Hematopoietic multipotent progenitor cell treated with erythropoietin and hydrocortisone succinate and interleukin-3 and kit ligand, for 17 days (in vitro differentiated cells): ENCODE data around the gene HOPX.
"Not testable (repeated sequence)": the region's sequence is repeated elsewhere in the genome, so short reads cannot be mapped to it uniquely, and the experiment has no call there.

Source experiments
- DNase-seq: peaks from one replicate; pipeline ENCODE4 v3.0.0-alpha.2; 2015; ENCODE audit warnings: low spot score

HOPX gene

DNA sequence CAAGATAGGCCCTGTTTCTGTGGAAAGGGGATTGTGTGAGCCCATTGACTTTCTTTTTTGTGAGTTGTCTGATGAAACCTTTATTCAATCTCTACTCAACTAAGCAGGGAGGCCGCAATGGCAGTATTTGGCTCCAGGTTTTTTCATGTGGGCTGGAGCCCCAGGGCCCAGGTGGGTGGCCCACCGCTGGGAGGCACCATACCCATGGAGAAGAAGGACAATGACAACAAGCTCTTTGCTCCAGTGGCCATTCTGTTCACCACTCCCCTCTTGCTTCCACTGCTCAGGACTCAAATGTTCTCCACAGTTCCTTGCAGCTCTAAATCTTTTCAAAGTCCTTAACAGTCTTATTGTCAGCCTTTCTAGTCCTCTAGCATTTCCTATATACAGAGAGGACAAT is 54.1 kb downstream of the HOPX start:
- DNase-seq: no peak

DNA sequence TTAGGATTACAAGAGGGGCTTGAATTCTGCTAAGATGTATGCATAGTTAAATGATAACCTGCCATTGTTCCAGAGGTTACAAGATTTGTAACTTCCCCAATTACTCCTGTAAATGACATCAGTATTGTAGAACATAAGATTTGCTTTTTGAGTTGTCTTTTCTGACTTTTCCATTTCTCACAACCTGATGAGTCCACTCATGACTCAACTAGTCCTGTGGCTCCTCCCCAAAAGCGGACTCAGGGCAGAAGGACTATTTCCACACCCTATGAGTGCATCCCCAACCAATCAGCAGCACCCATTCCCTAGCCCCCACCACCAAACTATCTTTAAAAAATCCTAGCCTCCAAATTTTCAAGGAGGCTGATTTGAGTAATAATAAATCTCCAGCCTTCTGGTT is 54.7 kb downstream of the HOPX start:
- no peak for DNase-seq

DNA sequence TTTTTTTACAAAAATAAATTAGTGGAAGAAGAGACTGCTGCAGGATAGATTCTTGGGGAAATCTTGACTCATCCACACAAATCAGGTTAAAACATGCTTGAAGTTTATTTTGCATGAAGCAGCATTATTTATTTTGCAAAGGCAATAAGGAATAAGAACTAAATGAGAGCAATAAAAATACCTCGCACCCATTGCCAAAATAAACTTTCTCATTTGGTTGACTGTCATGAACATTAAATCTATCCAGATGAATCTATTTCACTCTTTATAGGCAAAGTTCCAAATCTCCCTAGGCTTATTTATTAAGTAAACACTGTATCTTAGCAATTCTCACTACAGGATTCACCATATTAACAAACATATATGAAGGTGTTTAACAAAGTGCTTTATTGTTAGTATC is 58.9 kb downstream of the HOPX start:
- no peak for DNase-seq

DNA sequence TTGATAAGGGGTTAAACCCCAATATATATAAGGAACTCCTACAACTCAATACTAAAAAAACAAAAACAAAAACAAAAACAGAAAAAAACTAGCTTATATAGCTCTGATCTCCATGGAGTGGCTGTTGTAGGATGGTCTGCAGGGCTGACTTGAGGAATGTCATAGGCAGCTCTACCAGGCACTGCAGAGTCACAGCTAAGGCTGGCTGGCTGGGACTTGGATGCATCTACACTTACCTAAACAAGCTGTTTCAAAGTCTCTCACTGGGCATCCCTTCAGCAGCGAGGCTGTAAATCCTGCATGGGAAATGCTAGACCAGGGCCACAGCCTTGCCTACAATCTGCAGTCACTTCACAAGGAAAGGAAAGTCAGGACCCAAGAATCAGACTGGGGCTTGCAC is 61.3 kb downstream of the HOPX start:
- DNase-seq: no peak

DNA sequence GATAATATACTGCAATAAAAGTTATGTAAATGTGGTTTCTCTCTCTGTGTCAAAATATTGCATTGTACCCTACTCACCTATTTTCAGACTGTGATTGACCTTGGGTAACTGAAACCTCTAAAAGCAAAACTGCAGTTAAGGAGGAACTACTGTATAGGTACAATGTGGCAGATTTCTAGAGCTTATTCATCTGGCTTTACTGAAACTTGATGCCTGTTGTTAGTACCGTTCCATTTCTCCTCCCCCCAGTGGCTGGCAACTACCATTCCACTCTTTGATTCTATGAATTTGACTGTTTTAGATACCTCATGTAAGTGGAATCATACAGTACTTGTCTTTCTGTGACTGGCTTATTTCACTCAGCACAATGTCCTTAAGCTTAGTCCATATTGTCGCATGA is 61.9 kb downstream of the HOPX start:
- no peak for DNase-seq

DNA sequence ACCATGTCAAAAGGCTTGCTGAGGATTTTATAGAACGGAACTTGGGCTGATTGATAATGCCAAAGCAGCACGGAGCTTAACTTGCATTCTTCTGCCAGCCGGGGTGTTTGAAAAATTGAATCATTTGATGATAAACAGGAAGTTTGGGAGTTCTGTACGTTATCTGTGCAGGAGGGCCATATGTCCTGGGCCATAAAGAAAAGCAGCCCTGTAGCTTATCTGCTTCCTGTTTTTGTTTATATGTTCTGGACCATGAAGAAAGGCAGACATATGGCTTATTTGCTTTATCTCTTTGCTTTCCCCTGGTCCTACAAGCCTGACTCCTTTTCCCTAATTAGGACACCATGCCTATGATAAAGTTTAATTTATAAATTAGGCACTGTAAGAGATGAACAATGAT is 62.4 kb downstream of the HOPX start:
- no peak for DNase-seq

DNA sequence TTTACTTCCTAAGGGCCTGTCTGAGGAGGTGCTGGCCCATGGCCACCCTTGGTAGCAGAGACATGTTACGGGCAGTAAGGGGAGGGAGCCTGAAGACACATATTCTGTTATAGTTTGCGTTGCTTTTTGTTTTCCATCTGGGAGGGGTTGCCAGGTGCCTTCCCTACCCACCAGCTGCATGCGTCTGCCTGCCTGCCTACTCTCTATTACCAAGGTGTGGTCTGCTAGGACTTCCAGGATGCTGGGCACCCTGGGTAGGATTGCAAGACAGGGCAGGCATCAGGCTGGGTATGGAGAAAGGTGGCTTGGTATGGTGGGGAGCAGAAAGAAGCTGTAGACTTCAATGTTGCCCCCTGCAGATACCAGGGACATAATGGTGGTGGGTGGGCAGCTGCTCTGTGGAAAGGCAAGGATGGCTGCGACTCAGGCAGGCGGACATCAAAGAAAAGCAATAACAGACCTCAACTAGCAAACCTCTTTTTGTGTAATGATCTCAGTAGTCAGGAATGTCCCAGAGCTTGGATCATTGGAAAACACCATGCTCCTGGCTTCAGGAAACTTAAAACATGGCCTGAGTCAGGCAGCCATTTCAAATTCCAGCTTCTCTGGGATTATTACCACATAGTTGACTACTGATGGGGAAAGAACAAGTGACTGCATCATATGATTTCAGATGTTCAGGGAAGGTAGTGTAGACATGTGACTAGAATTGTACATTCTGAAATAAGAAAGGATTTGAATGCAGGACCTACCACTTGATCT is 67.8 kb downstream of the HOPX start:
- DNase-seq: no peak

DNA sequence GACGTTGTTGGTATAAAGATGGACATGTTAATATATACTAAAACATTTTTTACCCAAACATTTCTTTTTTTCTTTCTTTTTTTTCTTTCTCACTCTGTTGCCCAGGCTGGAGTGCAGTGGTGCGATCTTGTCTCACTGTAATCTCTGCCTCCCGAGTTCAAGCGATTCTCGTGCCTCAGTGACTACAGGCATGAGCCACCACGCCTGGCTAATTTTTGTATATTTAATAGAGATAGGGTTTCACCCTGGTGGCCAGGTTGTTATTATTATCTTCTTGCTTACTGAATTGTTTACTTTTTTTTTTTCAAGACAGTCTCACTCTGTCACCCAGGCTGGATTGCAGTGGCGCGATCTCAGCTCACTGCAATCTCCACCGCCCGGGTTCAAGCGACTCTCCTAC is 68.8 kb downstream of the HOPX start:
- DNase-seq: no peak

DNA sequence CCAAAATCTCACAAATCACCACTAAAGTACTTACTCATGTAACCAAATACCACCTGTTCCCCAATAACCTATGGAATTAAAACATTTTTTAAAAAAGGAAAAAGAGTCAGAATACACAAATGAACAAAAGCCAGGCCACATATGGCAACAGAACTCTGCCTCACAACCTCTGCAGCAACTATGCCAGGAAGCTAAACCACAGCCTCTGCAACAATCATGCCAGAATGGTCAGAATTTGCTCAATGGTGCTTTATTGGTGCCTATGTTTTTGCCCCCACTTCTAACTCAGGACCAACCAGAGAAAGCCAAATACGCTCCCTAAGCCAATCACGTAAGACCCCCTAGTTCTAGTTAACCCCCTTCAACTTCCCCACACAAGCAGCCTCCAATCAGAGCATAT is 69.6 kb downstream of the HOPX start:
- DNase-seq: no peak

DNA sequence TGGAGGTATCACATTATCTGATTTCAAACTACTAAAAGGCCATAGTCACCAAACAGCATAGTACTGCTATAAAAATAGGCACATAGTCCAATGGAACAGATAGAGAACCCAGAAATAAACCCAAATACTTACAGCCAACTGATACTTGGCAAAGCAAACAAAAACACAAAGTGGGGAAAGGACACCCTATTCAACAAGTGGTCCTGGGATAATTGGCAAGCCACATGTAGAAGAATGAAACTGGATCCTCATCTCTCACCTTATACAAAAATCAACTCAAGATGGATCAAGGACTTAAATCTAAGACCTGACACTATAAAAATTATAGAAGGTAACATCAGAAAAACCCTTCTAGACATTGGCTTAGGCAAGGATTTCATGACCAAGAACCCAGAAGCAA is 70.9 kb downstream of the HOPX start:
- not testable (repeated sequence) for DNase-seq

DNA sequence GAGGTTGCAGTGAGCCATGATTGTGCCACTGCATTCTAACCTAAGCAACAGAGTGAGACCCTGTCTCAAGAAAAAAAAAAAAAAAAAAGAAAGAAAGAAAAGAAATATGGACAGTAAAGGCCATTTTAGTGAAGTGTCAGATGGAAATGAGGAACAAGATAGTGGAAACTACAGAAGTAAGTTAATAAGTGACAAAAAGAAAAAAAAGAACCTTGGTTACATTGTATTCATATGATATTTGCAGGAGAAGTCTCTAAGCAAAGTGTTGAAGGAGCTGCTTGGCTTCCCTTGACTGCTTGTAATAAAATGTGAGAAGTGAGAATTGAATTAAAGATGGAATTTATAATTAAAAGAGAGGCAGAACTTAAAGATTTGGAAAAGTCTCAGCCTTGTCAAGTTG is 73.2 kb downstream of the HOPX start:
- DNase-seq: no peak

DNA sequence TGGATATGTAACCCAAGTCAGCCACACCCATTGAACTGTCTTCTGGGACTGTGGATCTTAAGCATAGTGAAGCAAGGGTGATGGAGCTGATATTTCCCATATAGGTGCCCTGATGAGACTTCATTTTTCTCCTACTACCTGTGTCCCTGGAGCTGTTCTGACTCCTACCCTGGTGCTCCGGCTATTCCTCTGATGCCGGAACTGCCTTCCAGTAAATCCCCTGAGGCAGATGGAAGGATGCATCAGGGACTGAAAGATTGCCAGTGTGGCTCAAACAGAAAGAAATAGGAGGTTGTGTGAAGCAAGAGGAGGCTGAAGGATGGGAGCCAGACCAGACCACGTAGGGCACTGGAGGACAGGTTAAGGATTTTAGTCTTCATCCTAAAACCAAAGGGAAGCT is 74.7 kb downstream of the HOPX start:
- no peak for DNase-seq

DNA sequence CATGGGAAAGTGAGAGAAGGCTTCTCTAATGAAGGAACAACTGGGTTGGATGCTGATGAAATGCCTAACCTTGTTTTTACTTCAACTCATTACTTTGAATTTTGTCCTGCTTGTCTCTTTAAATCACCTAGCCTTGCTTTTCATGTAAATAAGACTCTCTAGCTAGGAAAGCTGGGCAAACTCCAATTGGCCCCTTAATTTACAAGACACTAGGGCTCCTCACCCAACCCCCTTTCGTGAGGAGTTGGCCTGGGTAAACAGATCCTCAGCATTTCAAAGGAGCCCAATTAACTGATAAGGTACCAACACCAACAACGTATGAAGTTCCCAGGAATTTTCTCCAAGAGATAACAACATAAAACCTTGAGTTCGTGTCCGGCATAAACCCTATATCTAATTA is 75.6 kb downstream of the HOPX start:
- DNase-seq: not testable (repeated sequence)

DNA sequence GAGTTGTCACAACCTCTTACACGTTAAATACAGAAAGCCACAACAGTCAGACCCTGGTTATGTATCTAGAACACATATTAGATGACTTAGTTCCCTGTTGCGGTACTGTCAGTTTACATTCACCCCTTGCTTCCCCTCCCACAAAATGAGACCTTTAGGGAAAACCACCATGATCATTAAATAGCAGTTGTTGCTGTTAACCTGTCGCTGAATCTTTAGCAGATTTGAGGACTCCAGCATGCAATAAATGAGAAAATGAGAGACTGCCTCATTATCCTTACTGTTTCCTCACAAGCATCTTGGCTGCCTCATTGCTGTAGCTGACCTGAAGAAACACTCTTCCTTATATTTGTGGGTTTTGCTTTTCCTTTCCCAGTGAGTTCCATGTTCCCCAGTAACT is 77.8 kb downstream of the HOPX start:
- DNase-seq: no peak
